ENCODE data around the gene NDUFA7.

DNA sequence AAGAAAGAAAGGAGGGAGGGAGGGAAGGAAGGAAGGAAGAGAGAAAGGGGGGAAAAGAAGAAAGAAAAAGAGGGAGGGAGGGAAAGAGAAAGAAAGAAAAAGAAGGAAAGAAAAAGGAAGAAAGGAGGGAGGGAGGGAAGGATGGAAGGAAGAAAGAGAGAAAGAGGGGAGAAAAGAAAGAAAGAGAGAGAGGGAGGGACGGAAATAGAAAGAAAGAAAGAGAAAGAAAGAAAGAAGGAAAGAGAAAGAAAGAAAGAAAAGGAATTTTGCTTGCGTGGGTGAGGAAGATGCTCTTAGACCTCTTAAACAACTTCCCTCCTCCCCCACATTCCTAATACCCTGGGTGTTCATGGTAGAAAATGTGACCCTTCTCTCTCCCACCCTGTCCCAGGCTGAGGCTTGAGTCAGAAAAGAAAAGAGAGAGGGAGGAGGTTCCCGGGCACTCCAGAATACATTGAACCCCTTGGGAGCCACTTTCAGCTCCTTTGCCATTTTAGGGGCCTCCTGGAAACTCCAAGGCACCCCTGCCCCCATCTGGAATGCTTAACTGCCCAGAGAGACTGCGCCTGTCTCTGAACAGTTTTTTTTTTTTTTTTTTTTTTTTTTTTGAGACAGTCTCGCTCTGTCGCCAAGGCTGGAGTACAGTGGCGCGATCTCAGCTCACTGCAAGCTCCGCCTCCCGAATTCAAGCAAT lies 31.1 kb upstream of the NDUFA7 start:
- no peak for TF ChIP-seq GATA3 (IDR thresholded peaks at IDR 0.05; ENCODE audit: low read depth, low read length)
- no peak for TF ChIP-seq GATA2 (IDR thresholded peaks at IDR 0.05; ENCODE audit: low read depth, low read length)
